ENCODE results near the gene TRIM56.

- no peak for TF ChIP-seq CTCF (IDR thresholded peaks at IDR 0.05; ENCODE audit: insufficient read depth, low read length, poor library complexity, severe bottlenecking)
- TF ChIP-seq EZH2phosphoT487 (conservative IDR thresholded peaks at IDR 0.05; ENCODE audit: low read length) = no peak
These were observed 23.1 kb downstream of the TRIM56 start for GRCh38 chr7:101108330-101108857.

All from SU-DHL-6 (cell line).